NCI-H2196 treated with DMSO at 0.1 percent for 48 hours (cell line): ENCODE measurements around the gene HIVEP2.

ENCODE experiments used
- DNase-seq: peaks from one replicate; lab custom pipeline; 2025; ENCODE audit not compliant: unreplicated experiment; lab: John Stamatoyannopoulos, UW

HIVEP2 gene

GRCh38 chr6:142945446-142946180 is 637 bp upstream of the HIVEP2 start:
- DNase-seq = peak; percentile 49

- DNase-seq = peak; percentile 39
Measured at GRCh38 chr6:142944124-142945048, 590 bp downstream of the HIVEP2 start.

GRCh38 chr6:142943711-142944123 is 1.3 kb downstream of the HIVEP2 start:
- no peak for DNase-seq

GRCh38 chr6:142942805-142943227 is 2.2 kb downstream of the HIVEP2 start:
- DNase-seq = no peak

GRCh38 chr6:142942238-142942637 is 2.7 kb downstream of the HIVEP2 start:
- no peak for DNase-seq

GRCh38 chr6:142941018-142941417 is 4.0 kb downstream of the HIVEP2 start:
- DNase-seq = no peak

- no peak for DNase-seq
Measured at GRCh38 chr6:142940487-142940886, 4.5 kb downstream of the HIVEP2 start.

GRCh38 chr6:142938510-142938909 is 6.5 kb downstream of the HIVEP2 start:
- no peak for DNase-seq

- no peak for DNase-seq
Measured at GRCh38 chr6:142937986-142938385, 7.0 kb downstream of the HIVEP2 start.

- no peak for DNase-seq
Measured at GRCh38 chr6:142935553-142936517, 9.1 kb downstream of the HIVEP2 start.

- no peak for DNase-seq
Measured at GRCh38 chr6:142934599-142934998, 10.4 kb downstream of the HIVEP2 start.

GRCh38 chr6:142934106-142934505 is 10.9 kb downstream of the HIVEP2 start:
- DNase-seq = no peak

GRCh38 chr6:142933701-142934100 is 11.3 kb downstream of the HIVEP2 start:
- no peak for DNase-seq

GRCh38 chr6:142932889-142933288 is 12.1 kb downstream of the HIVEP2 start:
- no peak for DNase-seq

- DNase-seq = no peak
Measured at GRCh38 chr6:142929751-142930358, 15.1 kb downstream of the HIVEP2 start.

GRCh38 chr6:142927904-142928303 is 17.1 kb downstream of the HIVEP2 start:
- DNase-seq = no peak

- no peak for DNase-seq
Measured at GRCh38 chr6:142927271-142927580, 17.8 kb downstream of the HIVEP2 start.

- peak; percentile 41 for DNase-seq
Measured at GRCh38 chr6:142926494-142927270, 18.3 kb downstream of the HIVEP2 start.

GRCh38 chr6:142926177-142926493 is 18.8 kb downstream of the HIVEP2 start:
- DNase-seq = no peak

- no peak for DNase-seq
Measured at GRCh38 chr6:142925575-142926110, 19.3 kb downstream of the HIVEP2 start.
